HG02943 (cell line): Measurements from ENCODE around the gene SUPT7L.

Source experiments
- ATAC-seq: cut with Tn5 transposase; IDR thresholded peaks from one replicate; pipeline ENCODE4 v1.9.1; 2021; ENCODE audit warnings: mild to moderate bottlenecking, low read depth, moderate library complexity; ENCODE audit not compliant: unreplicated experiment

The SUPT7L gene, protein sequence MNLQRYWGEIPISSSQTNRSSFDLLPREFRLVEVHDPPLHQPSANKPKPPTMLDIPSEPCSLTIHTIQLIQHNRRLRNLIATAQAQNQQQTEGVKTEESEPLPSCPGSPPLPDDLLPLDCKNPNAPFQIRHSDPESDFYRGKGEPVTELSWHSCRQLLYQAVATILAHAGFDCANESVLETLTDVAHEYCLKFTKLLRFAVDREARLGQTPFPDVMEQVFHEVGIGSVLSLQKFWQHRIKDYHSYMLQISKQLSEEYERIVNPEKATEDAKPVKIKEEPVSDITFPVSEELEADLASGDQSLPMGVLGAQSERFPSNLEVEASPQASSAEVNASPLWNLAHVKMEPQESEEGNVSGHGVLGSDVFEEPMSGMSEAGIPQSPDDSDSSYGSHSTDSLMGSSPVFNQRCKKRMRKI

DNA sequence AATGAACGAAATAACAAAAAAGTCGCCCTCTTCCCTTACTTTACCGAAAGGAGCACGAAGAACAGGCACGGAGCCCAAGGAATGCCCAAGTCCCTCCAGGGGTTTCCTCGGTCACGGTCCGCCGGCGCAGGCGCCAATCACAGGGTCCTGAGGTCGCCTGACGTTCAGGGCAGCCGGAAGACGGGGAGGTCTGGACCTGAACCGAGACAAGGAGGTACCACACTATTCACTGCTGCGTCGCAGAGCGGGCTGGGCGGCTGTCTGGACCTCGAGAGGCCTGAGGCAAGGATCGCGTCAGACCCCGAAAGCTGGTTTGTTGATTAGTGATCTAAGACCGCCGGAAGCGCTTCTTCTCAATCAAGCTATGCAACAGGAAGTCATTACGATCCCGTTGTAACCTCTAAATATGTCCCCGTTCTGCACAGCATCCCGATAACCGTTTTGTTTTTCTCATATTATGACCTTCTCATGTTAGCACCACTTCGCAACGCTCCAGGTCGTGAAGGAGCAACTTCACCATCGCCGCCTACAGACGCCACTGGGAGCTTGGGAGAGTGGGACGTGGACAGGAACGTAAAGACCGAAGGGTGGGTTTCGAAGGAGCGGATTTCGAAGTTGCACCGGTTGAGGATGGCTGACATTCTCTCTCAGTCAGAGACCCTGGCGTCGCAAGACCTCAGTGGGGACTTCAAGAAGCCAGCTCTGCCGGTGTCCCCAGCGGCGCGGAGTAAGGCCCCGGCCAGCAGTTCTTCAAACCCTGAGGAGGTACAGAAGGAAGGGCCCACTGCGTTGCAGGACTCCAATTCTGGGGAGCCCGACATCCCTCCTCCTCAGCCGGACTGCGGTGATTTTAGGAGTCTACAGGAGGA lies at the start of gene SUPT7L, which contains the start of gene SLC4A1AP:
SUPT7L (minus strand) TSS at position 330 of the 869 bp plus-strand sequence. CDS start 1,422 bp downstream, outside the sequence.
SLC4A1AP (plus strand) TSS at position 605 of the 869 bp plus-strand sequence; CDS start at position 631, 26 bp downstream.
- peak; percentile 74 for ATAC-seq

DNA sequence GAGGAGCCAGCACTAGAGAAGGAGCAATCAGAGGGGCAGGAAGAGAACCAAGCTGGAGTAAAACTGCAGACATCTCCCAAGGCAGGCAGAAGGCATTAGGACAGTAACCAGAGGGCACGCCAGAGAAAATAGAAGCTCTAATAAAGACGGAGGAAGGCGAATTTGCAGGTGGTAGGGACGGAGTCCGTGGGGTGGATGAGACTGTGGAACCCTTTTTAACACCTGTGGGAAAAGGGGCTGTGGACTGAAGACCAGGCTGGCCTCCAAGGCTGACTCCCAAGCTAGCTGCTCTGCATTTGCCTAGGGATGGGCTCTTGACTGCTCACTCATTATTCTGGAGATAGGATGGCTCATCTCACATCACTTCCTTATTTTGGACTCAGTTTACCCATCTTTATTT lies 49.8 kb upstream of the SUPT7L start:
- no peak for ATAC-seq

DNA sequence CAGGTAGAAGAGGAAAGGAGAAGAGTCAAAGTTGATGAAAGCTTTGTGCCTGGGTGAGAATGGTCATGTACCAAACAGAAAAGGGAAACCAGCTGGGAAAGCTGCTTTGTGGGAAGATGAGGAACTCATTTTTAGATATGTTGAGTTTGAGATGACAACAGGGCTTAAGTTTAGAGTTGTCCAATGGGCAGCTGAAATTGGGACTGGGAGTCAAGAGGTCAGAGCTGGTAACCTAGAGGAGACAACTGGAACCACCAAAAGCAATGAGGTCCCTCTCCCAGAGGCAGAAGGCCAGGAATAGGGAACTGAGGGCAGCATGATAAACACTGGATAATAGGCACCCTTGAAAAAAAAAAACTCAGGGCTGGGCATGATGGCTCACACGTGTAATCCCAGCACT lies 49.1 kb upstream of the SUPT7L start:
- no peak for ATAC-seq

DNA sequence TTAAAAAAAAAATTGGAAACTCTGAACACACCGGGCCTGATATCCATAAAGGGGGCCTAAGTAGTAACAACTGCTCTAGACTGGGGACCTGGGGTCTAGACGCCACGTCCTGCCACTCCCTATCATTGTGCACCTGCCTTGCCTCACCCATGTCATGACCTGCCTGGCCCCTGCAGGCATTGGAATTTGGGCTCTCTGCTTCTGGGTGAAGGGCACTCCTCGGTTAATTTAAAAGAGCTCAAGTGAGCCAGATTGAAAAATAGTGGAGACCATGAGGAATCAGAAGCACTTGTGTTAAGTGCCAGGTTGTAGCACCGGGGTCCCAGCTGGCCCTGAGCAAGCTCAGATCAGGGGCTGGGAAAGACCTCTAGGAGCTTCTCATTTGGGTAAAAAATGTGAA lies 48.4 kb upstream of the SUPT7L start:
- no peak for ATAC-seq

DNA sequence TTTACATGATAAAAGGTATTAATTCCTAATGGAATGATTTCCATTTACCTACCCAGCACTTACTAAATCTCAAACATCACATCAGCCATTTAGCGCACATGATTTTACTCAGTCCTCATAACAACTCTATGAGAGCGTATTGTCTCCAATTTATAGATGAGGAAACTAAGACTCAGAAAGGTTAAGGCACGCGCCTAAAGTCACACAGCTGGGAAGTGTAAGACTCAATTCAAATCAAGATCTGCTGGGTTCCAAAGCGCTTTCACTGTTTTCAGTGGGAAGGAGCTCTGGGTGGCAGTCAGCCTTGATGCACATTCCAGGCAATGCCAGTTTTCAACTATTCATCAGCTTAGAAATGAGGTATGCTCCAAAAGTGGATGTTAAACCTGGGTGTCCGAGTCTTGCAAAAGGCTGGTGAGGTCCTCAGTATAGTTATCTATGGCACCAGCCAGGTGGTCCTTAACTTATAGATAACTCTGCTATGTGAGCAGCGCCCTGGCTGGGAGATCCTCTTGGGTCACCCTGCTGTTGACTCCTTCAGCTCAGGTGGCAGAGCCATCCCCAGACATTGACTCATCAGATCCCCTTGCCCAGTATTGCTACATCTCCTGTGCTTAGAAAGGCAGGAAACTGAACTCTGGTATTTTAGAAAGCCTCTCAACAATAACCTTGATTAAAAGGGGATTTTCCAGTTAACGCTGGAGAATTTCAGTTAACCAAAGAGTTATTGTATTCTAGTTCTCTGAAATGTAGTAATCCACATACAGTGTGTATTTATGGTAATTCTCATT lies 47.4 kb upstream of the SUPT7L start:
- ATAC-seq: no peak

DNA sequence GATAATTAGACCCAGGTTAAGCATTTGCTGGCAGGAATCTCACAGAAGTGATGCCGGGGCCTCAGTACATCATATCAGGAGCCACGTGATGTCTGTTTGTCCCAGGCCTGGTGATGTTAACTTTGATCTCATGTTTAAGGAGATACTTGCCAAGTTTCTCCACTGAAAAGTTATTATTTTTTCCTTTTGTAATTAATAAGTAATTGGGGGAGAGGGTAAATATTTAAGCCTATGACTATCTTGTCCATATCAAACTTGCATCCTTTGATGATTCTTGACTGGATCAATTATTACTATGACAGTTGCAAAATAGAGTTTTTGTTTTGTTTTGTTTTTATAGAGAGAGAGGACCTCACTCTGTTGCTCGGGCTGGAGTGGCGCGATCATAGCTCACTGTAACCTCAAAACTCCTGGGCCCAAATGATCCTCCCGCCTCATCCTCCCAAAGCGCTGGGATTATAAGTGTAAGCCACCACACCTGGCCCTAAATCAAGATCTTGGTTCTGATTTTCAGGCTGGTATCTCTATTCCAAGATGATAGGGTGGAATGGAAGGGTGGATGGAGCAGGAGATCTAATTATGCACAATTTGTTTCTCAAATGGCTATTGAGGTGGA lies 46.7 kb upstream of the SUPT7L start:
- no peak for ATAC-seq

DNA sequence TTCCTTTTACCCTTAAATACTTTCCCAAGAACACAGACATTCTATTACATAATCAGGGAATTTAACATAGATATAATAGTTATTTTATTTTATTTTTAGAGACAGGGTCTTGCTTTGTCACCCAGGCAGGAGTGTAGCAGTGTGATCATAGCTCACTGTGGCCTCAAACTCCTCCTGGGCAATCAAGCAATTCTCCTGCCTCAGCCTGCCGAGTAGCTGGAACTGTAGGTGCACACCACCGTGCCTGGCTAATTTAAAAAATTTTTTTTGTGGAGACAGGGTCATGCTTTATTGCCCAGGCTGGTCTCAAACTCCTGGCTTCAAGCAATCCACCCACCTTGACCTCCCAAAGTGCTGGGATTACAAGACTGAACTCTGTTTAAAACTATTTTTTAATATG lies 45.9 kb upstream of the SUPT7L start:
- ATAC-seq: no peak

DNA sequence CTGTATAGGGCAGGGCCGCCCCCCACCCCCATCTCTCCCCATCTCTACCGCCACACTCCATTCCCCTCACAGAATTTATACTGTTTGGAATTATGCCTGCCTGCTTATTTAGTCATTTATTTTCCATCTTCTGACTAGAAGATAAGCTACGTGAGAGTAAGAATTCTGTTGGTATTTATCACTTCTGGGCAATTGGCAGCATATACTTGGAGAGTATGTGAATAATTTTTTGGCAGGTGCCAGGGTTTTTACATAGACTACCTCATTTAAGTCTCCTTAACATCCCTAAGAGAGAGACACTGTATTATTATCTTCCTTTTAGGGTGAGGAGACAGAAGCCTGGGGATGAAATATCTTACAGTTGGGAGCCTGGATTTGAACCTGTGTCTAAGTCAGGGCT lies 45.3 kb upstream of the SUPT7L start:
- ATAC-seq: no peak

DNA sequence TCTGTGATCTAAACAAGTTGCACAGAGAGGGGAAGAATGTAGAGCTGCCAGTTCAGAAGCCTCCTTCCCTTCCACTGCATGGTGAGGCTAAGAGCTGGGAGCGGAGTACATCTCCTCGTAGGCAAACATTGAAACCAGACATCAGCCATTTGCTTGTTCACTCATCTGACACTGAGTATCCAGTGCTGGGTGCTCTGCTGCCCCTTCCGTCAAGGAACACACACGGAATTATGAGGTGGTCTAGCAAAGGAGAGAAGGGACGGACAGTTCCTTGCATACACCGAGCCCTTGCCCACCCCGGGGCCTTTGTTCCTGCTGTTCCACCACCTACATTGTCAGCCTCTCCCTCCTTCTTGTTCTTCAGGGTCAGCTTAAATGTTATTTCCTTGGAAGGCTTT lies 44.8 kb upstream of the SUPT7L start:
- no peak for ATAC-seq

DNA sequence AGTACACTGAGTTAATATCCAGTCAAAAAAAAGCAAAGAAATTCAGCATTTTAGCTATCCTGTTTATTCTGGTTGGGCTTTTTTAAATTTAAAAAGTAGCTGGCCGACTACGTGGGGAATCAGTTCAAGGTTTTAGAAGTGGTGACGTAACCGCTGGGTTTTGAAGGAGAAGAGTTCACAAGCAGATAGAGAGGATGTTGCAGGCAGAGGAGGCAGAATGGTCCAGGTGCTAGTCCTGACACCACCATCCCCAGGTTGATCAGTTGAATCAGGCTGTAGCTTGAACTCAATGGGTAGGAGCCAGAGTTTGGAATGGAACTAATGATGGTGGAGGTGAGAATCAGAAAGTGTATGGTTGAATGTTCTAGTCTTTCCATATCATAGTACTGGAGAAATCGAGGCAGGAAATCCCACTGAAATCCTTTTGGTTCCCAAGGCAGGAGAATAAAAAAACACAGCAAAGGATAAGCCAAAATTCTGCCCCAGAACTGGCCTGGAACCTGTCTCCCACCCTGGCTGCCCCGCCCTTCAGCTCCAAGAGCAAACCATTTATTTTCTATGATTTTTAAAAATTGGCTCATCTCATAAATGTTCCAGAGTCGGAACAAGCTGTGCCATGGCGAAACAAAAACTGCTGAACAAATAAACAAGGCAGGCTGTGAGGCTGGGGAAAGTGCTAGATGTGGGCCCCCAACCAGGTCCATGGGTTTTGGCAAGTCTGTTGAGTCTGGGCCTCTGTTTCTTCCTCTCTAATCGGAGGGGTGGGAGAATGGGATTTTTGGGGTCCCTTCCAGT lies 44.2 kb upstream of the SUPT7L start:
- ATAC-seq: no peak

DNA sequence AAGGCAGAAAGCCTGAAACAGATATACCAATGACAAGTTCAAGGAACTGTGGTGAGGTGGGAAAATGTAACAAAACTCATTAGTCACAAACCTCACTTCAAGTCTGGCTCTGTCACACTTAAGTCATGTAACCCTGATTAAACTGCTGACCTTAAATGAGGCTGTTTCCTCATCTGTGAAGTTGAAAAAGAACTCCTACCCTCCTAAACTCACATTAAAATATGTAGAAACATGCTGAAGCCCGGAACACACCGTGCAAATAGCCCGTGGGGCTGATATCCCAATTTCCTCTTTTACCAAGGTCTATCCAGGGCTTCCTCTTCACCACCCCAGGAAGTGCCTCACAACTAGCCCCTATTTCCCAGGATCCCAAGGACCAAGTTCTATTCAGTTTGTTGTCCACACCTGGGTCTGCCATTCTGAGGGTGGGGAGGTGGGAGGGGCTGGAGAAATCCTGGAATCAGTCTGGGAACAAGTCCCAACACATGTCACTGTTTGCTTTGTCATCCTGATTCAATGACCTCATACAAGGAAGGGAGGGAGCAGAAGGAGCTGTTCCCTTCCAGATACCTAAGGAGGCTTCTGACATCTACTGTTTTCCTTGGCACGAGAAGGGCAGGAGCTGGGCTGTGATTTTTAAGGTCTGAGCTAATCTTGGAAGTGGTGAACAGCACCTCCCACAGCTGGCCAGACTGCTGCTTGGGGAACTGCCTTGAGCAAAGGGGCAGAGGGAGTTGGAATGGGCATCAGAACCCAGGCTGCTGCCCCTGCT lies 42.6 kb upstream of the SUPT7L start:
- ATAC-seq: no peak

DNA sequence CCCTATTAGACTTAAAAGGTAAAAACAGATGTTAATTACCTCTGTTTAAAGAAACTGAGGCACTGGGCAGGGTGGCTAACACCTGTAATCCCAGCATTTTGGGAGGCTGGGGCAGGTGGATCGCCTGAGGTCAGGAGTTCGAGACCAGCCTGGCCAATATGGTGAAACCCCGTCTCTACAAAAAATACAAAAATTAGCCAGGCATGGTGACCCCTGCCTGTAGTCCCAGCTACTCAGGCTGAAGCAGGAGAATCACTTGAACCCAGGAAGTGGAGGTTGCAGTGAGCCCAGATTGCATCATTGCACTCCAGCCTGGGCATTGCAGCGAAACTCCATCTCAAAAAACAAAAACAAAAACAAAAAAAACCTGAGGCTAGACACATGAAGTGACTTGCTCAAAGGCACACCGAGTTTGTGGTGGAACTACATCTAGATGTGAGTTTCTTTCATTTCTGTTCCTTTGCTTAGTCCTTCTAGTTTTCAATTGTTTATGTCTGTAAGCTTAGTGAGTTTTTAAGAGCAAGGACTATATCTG lies 41.0 kb upstream of the SUPT7L start:
- ATAC-seq: no peak

DNA sequence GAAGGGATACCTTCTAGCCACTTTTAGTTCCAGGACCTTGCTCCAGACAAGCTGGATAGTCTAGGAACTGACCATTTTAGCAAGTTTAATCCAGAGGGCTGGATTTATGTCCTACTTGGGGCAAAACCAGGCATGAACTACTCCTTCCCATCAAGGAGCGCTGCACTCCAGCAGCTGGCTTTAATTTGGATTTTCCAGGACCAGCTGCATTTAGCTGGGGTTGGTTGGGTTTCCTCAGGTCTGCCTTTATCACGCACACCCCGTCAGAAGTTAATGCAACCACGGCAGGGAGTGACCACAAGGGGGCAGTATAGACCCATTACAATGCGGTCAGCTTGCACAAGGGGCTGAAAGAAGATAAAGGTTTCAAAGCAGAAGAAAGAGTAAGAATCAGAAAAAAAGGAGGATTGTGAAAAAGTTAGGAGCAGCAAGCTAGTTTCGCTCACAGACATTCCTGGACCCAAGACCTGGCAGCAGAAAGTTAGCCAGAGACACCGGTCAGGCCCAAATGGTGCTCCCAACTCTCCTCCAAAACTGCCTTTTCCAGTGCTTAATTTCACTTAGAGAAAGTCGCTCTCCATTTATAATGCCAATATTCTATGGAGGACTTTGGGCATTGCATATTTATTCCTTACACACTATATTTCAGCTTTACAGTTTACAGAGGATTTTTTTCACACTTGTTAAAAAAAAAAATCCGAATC lies 40.4 kb upstream of the SUPT7L start:
- no peak for ATAC-seq

DNA sequence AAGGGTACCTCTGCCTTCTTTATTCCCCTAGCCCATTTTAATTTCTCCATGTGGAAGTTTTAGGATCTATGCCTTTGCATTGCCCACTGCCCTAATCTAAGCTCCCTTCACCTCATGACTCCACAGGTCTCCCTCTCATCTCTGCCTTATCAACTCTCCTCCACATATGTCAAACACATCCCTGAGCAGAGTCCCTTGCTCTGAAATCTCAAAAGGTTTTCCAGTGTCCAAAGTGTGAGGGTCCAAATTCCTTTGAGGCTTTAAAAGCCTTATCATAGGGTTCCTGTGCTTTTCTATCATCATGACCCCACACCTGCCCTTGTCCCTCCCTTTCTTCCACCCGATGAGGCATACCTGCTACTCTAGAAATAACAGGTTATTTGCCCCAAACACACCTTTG lies 38.9 kb upstream of the SUPT7L start:
- no peak for ATAC-seq

DNA sequence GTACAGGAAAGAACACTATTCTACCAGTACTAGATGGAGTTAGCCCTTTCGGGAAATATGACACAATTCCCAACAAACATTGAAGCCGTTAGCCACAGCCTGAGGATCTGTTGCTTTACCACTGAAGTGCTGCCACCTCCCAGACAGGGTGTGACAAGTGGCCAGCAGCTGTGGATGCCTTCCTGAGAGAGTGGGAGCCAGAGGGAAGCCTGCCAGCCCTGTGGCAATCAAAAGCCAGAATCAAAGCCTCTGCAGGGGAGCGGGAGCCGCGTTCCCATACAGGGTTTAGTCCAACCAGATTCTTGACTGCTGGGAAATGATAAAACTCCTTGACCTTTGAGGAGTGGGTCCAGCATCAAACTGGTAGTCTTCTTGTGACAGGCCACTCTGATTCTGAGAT lies 38.3 kb upstream of the SUPT7L start:
- no peak for ATAC-seq

DNA sequence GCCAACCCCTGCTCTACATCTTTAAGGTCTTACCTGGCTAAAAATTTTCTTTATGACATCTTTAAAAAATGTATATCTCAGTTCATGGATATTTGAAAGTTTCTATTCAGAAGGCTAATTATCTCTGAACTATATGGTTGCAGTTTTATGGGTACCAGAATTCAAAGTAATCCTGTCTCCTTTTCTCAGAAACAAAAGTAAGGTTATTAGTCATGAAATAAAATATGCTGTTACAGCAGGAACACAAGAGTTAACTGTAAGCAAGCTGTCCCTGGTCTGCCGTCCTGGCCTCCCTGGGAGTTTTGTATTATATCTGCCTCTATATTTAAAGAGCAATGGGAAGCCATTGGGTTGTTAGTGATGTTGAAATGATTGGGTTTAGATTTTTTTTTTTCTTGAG lies 34.2 kb upstream of the SUPT7L start:
- no peak for ATAC-seq

DNA sequence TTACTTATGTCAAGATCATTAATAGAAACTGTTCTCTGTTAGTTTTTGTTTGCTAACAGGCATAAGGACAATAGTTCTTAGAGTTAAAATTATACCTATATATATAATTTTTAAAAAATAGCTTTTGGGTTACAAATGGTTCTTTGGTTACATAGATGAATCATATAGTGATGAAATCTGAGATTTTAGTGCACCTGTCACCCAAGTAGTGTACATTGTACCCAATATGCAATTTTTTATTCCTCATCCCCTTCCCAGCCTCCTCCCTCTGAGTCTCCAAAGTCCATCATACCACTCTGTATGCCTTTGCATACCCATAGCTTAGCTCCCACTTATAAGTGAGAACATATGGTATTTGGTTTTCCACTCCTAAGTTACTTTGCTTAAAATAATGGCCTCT lies 26.6 kb upstream of the SUPT7L start:
- ATAC-seq: no peak

DNA sequence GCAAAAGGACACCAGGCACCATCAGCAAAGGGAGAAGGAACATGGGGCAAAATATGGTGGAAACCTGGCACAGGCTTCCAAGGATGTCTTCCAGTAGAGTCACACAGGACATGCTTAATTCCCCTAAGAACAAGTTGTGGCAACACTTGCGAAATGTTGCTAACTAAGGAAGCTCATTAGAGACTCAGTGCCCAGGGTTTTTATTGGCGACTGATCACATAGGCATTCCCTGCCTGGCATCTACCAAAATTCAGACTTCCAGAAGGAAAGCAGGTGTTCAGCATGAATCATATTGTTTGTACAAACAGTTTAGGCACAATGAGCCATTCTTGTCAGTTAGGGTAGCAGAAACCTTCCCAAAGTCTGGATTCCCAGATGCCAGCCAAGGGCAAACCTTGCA lies 26.0 kb upstream of the SUPT7L start:
- no peak for ATAC-seq
